Activated T-cell treated with anti-CD3 and anti-CD28 coated beads, Interleukin-2, amount 50 U/mL, for 1 hour (primary cell): ENCODE data around the gene FRMD3.

Source experiments
- DNase-seq: peaks from one replicate; pipeline ENCODE4 v3.0.0-alpha.2; 2020

Gene FRMD3

GRCh38 chr9:83327323-83327722 lies 210.9 kb downstream of the FRMD3 start:
- DNase-seq, result no peak

DNA sequence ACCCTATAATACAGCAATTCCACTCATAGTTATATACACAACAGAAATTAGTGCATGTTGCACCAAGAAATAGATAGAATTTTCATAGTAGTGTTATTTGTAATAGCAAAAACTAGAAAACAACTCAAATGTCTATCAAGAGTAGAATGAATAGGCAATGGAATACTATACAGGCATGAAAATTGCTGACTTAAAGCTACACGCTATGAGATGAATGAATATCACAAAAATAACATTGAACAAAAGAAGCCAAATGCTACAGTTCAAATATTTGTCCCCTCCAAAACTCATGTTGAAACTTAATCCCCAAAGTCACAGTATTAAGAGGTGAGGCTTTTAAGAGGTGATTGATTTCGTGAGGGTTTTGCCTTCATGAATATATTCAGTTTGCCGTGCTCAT lies 215.1 kb downstream of the FRMD3 start:
- DNase-seq, result no peak

- no peak for DNase-seq
Measured at GRCh38 chr9:83322438-83322837, 215.8 kb downstream of the FRMD3 start.

DNA sequence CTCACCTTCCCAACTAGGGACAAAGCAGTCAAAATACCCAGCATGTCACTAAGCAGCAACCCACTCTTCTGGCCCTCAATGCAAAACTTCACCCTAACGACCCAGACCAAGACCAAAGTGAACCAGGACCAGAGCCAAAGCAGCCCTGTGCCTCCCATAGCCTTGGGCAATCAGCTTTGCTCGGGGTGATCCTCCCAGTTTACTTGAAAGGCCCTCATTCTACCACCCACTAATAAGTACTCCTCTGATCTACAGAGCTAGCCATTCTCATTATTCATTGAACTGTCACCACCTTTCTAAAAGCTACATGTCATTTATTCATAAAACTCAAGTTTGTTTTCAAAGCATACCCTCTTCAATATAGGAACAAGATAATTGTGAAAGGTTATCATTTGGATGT lies 221.0 kb downstream of the FRMD3 start:
- no peak for DNase-seq

GRCh38 chr9:83315649-83316048 lies 222.6 kb downstream of the FRMD3 start:
- DNase-seq, result no peak

DNA sequence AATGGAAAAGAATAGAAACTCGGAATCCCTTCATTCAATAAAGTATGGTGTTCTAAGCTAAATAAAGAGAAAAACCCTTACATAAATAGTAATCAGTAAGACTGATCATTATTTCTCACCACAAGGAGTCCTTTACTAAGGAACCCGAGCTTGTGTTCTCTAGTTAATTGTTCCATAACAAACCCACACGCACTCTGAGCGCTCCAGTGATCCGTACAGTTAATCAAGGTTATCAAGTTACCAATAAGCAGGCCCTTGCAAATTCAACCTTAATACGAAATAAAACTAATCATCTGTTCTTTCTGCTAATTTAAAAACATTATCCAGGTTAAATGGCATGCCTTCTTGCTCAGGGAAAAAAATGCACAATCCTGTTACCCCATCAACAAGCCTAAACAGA lies 224.4 kb downstream of the FRMD3 start:
- DNase-seq, result no peak

DNA sequence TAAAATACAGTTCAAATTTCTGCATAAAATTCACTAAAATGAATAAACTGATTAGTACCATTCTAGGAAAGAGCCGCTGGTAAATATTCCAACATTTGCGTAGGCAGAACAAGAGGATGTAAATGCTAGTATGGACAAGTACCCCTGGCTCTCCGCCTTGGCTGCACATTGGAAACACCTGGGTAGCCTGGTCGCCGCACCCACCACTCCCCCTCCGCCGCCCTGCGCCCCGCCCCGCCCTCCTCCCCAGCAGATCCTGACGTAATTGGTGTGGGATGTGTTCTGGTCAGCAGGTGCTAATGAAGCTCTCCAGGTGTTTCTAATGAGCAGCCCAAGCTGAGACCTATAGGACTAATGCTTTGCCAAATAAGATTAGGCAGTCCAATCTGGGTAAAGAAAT lies 225.7 kb downstream of the FRMD3 start:
- no peak for DNase-seq

GRCh38 chr9:83307066-83307724 lies 231.0 kb downstream of the FRMD3 start:
- no peak for DNase-seq

- no peak for DNase-seq
Measured at GRCh38 chr9:83304686-83305085, 233.5 kb downstream of the FRMD3 start.

DNA sequence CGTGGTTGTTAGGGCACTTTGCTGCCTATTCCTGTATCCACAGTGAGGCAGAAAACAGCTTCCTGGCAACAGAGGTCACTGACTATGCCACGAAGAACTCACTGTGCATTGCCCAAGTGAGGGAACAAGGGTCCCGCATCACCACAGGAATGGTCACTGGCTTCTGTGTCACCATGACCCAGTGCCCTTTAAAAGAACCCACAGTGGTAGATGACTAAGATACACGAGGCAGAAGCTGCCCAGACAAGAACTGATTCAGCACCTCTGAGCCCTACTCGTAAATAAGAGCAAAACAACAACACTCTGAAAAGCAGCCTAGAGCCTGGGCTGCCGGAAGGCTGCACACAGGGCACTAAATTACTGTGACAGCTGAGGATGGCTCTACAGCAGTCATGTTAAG lies 238.6 kb downstream of the FRMD3 start:
- no peak for DNase-seq

DNA sequence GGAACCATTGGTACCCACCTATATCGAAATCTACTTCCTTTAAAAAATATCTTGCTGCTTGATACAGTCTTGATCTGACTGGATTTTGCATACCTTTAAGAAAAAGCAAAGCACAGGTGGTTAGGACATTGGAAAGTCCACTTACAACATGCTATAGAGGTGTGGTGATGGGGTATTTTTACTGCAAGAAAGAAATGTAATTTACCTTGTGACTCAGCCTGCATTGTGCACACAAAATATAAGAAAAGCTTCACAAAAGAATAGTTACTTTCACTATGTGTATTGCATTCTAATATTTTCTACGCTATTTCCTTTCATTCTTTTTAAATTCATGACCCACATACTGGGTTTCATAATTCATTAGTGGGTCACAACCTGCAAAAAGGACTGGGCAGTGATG lies 239.1 kb downstream of the FRMD3 start:
- DNase-seq, result no peak

- DNase-seq, result no peak
Measured at GRCh38 chr9:83296123-83296522, 242.1 kb downstream of the FRMD3 start.

DNA sequence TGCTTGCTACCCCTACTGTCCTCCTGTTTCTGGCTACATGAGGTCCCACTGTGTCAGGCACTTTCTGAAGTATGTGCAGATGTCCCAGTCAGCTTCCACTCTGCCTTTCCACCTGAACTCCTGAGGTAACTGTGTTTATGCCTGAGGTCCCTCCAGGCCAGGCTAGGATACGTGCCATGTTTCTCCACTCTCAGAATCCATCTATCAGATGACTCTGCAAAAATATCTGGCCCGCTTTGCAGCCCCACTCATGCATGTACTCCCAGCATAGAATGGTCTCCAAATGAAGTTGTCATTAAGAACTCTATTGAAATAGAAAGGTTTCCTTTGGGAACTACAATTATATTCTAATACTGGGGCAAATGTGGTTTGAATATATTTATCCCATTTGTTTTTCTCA lies 243.4 kb downstream of the FRMD3 start:
- no peak for DNase-seq

- no peak for DNase-seq
Measured at GRCh38 chr9:83291196-83291595, 247.0 kb downstream of the FRMD3 start.

GRCh38 chr9:83290692-83291091 lies 247.5 kb downstream of the FRMD3 start:
- DNase-seq, result no peak

DNA sequence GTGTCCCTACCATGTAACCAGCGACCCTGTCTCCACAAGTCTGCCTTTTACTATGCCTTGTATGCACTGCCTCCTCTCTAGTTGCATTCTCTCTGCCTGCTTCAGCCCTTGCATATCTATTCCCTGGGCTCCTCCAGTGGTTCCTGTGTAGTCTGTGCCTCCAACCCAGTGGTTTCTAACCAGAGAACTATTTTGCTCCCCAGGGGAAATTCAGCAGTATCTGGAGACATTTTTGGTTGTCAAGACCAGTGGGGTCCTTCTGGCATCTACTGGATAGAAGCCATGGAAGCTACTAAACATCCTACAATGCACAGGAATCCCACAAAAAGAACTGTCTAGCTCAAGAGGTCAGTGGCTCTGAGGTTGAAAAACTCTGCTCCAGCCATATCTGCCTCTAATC lies 251.2 kb downstream of the FRMD3 start:
- no peak for DNase-seq

DNA sequence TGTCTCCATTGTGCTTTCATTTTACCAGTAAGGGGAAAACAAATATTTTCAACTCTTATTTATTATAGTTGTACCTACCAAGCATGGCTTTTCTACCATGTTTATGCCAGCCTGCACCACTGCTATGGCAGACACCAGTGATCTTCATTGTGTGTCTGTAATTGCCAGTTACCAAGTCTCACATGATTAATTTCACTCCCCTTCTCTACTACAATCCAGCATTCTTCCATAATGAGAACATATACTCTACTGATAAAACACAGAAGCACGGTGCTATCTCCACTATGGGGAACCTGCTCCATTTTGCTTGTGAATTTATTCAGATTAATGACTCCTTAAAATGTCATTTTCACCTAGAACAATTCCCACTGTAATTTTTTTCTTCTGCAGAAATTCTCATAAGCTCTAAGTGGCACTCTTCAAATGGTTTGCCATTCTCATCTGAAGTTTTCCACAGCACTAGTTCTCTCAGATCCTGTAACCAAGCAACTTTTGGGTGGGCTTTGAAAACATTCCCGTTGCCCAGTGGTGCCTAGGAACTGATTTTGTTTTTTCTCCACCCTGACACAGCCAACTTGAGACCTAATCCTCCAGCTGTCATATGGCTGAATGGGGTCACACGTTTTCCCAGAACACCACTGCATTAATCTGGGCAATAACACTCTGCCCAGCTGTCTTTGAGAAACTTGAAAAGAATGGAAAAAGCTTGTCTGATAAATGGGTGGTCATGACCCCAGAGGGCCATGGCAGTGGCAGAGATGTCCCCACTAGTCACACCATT lies 252.6 kb downstream of the FRMD3 start:
- DNase-seq, result no peak

DNA sequence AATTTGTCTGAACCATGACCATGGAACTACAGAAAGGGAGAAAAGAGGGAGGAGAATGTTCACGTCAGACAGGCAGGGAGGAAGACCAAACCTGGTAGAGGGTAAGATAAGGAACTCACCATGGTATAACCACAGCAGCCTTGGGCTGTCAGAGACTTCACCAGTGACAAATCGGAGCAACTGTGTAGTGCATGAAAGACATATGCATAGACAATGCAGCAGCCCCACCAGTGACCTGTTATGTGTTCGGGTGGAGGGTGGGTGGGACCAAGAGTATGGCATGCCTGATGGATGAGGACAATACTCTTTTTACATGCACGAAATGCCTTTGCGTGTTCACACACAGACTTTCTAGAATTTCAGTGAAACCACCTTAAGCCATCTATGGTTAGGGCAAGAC lies 253.5 kb downstream of the FRMD3 start:
- DNase-seq, result no peak

DNA sequence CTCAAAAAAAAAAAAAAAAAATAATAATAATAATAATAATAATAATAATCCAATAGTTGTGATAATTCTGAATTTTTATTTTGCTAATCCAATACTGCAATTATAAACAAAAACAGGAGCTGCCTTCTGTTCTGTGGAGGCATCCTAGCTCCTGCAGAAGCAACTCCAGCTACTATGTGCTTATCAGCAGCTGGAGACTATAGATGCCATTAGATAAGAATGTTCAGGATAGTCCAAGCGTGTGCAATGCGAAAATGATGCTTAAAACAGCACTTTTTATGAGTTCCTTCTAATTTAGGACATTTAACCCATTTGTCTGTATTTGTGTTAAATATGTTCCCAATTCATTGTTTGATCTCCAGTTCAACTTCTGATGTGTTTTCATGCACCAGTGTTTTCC lies 254.7 kb downstream of the FRMD3 start:
- no peak for DNase-seq

GRCh38 chr9:83281306-83282255 lies 256.6 kb downstream of the FRMD3 start:
- no peak for DNase-seq

DNA sequence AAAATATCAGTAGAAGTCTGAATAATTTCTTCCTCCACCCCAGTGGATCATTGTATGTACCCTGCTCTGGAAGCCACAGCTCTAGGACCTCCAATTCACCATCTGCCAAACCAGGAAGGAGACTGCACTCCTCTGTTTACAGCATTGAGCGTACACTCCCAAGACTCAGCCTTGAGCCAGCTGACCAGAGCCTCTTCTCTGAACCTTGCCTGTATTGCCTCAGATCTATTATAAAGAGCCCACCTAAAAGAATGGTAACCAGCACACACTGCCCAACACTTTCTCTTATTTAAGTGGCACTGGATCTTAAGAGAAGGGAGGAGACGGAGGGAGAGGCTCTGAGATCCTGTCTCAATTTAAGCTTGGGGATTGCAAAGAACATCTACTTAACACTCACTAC lies 257.4 kb downstream of the FRMD3 start:
- DNase-seq, result no peak

- DNase-seq, result no peak
Measured at GRCh38 chr9:83280268-83280667, 257.9 kb downstream of the FRMD3 start.

DNA sequence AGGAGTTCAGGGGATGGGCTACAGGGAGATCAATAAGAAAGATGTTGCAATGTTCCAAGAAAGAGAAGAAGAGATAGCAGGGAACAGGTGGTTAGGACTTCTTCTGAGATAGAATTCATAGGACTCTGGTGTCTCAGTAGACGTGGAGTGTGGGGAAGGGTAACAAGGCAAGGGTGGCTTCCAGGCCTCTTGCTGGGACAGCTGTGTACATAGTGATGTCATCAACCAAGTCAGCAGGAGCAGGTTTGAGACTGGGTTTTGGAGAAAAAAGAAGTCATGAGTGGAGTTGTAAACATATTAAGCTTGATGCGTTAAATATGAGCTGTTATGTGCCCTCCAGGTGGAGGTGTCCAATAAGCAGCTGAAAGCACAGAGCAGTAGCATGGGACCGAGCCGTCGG lies 263.4 kb downstream of the FRMD3 start:
- no peak for DNase-seq

DNA sequence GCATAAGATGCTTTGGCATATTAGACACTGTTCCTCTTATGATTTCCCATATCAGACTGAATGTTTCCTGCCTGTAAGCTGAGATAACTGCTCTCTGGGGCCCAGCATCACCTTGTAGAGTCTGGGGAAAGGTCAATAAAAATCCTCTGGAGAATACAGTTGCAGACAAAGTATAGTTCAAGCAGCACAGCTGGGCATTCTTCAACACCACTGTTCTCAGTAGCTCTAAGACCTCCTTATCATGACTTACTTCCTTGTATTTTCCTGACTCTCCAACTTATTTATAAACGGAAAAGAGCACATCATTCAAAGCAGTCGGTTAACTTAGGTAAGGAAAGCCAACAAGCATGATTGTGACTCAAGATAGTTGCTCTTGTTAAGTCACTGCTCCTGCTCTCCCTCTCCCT lies 266.5 kb downstream of the FRMD3 start:
- no peak for DNase-seq
